ENCODE measurements around the gene TECPR2. TPM values are rescaled to one million over a fixed set of nuclear protein-coding genes. Genes with fewer than 3 reads are reported as not detected.

Gene TECPR2
- total and polyA plus RNA-seq, 2 of the 13 experiments (the other 11 are each of a cell fraction or from before 2014, with no cell fraction given): 3.5 to 5.7 TPM

GRCh38 chr14:102319351-102320032 is 43.2 kb upstream of the TECPR2 start, which contains the start of gene ZNF839 (continued):
- TF ChIP-seq SP140L (CRISPR knock-in tag; IDR thresholded peaks at IDR 0.05; ENCODE audit: borderline replicate concordance): no peak
- TF ChIP-seq ZNF619 (CRISPR knock-in tag; IDR thresholded peaks at IDR 0.05): no peak
- peak; percentile 46 for TF ChIP-seq FOSL2 (CRISPR knock-in tag; IDR thresholded peaks at IDR 0.05)
- no peak for TF ChIP-seq RFX3 (CRISPR knock-in tag; IDR thresholded peaks at IDR 0.05)
- no peak; the same call in 1 of the 2 replicates for TF ChIP-seq ADNP (CRISPR knock-in tag; IDR thresholded peaks at IDR 0.05)
- 0 out of 2 replicates have a peak, but pooled peaks have one; percentile 62 for TF ChIP-seq ZMAT3 (CRISPR knock-in tag; conservative IDR thresholded peaks at IDR 0.05)
- TF ChIP-seq SP5 (CRISPR knock-in tag; IDR thresholded peaks at IDR 0.05; ENCODE audit: borderline replicate concordance, low read depth): peak; percentile 85
- no peak for TF ChIP-seq ZBTB42 (CRISPR knock-in tag; IDR thresholded peaks at IDR 0.05)
- peak; percentile 62; the same call in 1 of the 2 replicates for TF ChIP-seq ZNF225 (CRISPR knock-in tag; IDR thresholded peaks at IDR 0.05)
- TF ChIP-seq EHMT2 (IDR thresholded peaks at IDR 0.05; ENCODE audit: borderline replicate concordance, low read depth, low read length): no peak
- TF ChIP-seq MTF1 (CRISPR knock-in tag; IDR thresholded peaks at IDR 0.05): no peak
- TF ChIP-seq, protein P1, sequence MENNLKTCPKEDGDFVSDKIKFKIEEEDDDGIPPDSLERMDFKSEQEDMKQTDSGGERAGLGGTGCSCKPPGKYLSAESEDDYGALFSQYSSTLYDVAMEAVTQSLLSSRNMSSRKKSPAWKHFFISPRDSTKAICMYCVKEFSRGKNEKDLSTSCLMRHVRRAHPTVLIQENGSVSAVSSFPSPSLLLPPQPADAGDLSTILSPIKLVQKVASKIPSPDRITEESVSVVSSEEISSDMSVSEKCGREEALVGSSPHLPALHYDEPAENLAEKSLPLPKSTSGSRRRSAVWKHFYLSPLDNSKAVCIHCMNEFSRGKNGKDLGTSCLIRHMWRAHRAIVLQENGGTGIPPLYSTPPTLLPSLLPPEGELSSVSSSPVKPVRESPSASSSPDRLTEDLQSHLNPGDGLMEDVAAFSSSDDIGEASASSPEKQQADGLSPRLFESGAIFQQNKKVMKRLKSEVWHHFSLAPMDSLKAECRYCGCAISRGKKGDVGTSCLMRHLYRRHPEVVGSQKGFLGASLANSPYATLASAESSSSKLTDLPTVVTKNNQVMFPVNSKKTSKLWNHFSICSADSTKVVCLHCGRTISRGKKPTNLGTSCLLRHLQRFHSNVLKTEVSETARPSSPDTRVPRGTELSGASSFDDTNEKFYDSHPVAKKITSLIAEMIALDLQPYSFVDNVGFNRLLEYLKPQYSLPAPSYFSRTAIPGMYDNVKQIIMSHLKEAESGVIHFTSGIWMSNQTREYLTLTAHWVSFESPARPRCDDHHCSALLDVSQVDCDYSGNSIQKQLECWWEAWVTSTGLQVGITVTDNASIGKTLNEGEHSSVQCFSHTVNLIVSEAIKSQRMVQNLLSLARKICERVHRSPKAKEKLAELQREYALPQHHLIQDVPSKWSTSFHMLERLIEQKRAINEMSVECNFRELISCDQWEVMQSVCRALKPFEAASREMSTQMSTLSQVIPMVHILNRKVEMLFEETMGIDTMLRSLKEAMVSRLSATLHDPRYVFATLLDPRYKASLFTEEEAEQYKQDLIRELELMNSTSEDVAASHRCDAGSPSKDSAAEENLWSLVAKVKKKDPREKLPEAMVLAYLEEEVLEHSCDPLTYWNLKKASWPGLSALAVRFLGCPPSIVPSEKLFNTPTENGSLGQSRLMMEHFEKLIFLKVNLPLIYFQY (CRISPR knock-in tag; IDR thresholded peaks at IDR 0.05; ENCODE audit: borderline replicate concordance): no peak
- TF ChIP-seq KLF11 (CRISPR knock-in tag; IDR thresholded peaks at IDR 0.05): no peak
- peak; percentile 49; the same call in 1 of the 2 replicates for TF ChIP-seq GFI1 (CRISPR knock-in tag; IDR thresholded peaks at IDR 0.05; ENCODE audit: borderline replicate concordance)
- TF ChIP-seq ZNF10 (CRISPR knock-in tag; IDR thresholded peaks at IDR 0.05; ENCODE audit: borderline replicate concordance, low read depth): no peak
- no peak for TF ChIP-seq ZNF776 (CRISPR knock-in tag; IDR thresholded peaks at IDR 0.05)
- peak; percentile 54; the same call in 1 of the 2 replicates for TF ChIP-seq ZNF766 (CRISPR knock-in tag; IDR thresholded peaks at IDR 0.05; ENCODE audit: borderline replicate concordance)
- peak; percentile 13 for TF ChIP-seq PHF8 (CRISPR knock-in tag; IDR thresholded peaks at IDR 0.05)
- TF ChIP-seq, protein P2, sequence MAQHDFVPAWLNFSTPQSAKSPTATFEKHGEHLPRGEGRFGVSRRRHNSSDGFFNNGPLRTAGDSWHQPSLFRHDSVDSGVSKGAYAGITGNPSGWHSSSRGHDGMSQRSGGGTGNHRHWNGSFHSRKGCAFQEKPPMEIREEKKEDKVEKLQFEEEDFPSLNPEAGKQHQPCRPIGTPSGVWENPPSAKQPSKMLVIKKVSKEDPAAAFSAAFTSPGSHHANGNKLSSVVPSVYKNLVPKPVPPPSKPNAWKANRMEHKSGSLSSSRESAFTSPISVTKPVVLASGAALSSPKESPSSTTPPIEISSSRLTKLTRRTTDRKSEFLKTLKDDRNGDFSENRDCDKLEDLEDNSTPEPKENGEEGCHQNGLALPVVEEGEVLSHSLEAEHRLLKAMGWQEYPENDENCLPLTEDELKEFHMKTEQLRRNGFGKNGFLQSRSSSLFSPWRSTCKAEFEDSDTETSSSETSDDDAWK (CRISPR knock-in tag; IDR thresholded peaks at IDR 0.05): no peak
- TF ChIP-seq EED (CRISPR knock-in tag; IDR thresholded peaks at IDR 0.05): no peak
- TF ChIP-seq TSC22D2 (CRISPR knock-in tag; IDR thresholded peaks at IDR 0.05; ENCODE audit: borderline replicate concordance): no peak; the same call in 1 of the 2 replicates
- TF ChIP-seq, protein P3, sequence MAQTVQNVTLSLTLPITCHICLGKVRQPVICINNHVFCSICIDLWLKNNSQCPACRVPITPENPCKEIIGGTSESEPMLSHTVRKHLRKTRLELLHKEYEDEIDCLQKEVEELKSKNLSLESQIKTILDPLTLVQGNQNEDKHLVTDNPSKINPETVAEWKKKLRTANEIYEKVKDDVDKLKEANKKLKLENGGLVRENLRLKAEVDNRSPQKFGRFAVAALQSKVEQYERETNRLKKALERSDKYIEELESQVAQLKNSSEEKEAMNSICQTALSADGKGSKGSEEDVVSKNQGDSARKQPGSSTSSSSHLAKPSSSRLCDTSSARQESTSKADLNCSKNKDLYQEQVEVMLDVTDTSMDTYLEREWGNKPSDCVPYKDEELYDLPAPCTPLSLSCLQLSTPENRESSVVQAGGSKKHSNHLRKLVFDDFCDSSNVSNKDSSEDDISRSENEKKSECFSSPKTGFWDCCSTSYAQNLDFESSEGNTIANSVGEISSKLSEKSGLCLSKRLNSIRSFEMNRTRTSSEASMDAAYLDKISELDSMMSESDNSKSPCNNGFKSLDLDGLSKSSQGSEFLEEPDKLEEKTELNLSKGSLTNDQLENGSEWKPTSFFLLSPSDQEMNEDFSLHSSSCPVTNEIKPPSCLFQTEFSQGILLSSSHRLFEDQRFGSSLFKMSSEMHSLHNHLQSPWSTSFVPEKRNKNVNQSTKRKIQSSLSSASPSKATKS (CRISPR knock-in tag; IDR thresholded peaks at IDR 0.05): no peak
- TF ChIP-seq MXI1 (IDR thresholded peaks at IDR 0.05; ENCODE audit: borderline replicate concordance, low read depth, low read length): 0 out of 3 replicates have a peak, but pooled peaks have one; percentile 49
- TF ChIP-seq ZNF883 (CRISPR knock-in tag; IDR thresholded peaks at IDR 0.05; ENCODE audit: not compliant biosample characterization): no peak
- TF ChIP-seq STAT5B (CRISPR knock-in tag; IDR thresholded peaks at IDR 0.05): no peak
